Subcutaneous abdominal adipose tissue (tissue), 5 donors: Measurements from ENCODE around the gene SMG6.
A peak's percentile ranks its signal among the peaks of the same experiment; 100 is the strongest.

Experiments
- H3K27ac ChIP-seq: one replicate; pipeline ENCODE4 v1.7.0; 2013; ENCODE audit warnings: low read depth, mild to moderate bottlenecking, inconsistent platforms, low read length, moderate library complexity
- H3K27me3 ChIP-seq, 5 donors: one replicate each; pipeline ENCODE4 v1.7.0; 2013; ENCODE audit warnings: low read length in 5 of 5, inconsistent platforms in 1 of 5; ENCODE audit not compliant: control insufficient read depth in 5 of 5, insufficient read depth in 4 of 5
- H3K36me3 ChIP-seq, 5 donors: one replicate each; pipeline ENCODE4 v1.7.0; 2013; ENCODE audit warnings: low read length in 5 of 5; ENCODE audit not compliant: control insufficient read depth in 5 of 5, insufficient read depth in 5 of 5
- H3K4me1 ChIP-seq, 5 donors: one replicate each; pipeline ENCODE4 v1.7.0; 2013; ENCODE audit warnings: low read length in 5 of 5, mild to moderate bottlenecking in 3 of 5, moderate library complexity in 1 of 5; ENCODE audit not compliant: control insufficient read depth in 5 of 5, insufficient read depth in 5 of 5
- H3K4me3 ChIP-seq, 5 donors: one replicate each; pipeline ENCODE4 v1.7.0; 2013; ENCODE audit warnings: low read length in 5 of 5, low read depth in 1 of 5
- H3K9ac ChIP-seq, 5 donors: one replicate each; pipeline ENCODE4 v1.7.0; 2013; ENCODE audit warnings: low read length in 5 of 5, mild to moderate bottlenecking in 4 of 5, moderate library complexity in 3 of 5
- H3K9me3 ChIP-seq, 5 donors: one replicate each; pipeline ENCODE4 v1.7.0; 2013; ENCODE audit warnings: low read length in 5 of 5; ENCODE audit not compliant: control insufficient read depth in 5 of 5
- donor health status: healthy.
- donor health status: healthy.
- donor health status: healthy.
- donor health status: healthy.
- donor health status: healthy.

SMG6 gene

GRCh38 chr17:2158396-2158780 is 145.2 kb downstream of the SMG6 start:
- Histone ChIP-seq H3K9ac (no peak overlapping the region), H3K4me3 (no peak overlapping the region), H3K9me3 (no peaks in the 10 kb centered on the region), H3K27me3 (no peaks in the 10 kb centered on the region), H3K4me1 (peaks cover 7 to 27% (median 22%) of the 10 kb centered on the region in 5 donors), H3K36me3 (peaks cover 4 to 27% (median 12%) of the 10 kb centered on the region in 5 donors), H3K27ac (peak overlapping the region; percentile 37)

- H3K27ac ChIP-seq: peak overlapping the region; percentile 76
- H3K9me3 ChIP-seq: no peaks in the 10 kb centered on the region
- peak overlapping the region in 1 of 5 donors; percentile 22 for H3K9ac ChIP-seq
- no peaks in the 10 kb centered on the region for H3K27me3 ChIP-seq
- H3K36me3 ChIP-seq: peaks cover 4 to 25% (median 13%) of the 10 kb centered on the region in 5 donors
- peaks cover 7 to 27% (median 22%) of the 10 kb centered on the region in 5 donors for H3K4me1 ChIP-seq
- H3K4me3 ChIP-seq: peak overlapping the region in 1 of 5 donors; percentile 5
Measured at GRCh38 chr17:2157675-2158395, 145.8 kb downstream of the SMG6 start.

GRCh38 chr17:2157081-2157480 is 146.5 kb downstream of the SMG6 start:
- Histone ChIP-seq H3K9ac (peak overlapping the region in 1 of 5 donors; percentile 8), H3K4me1 (peaks cover 7 to 27% (median 22%) of the 10 kb centered on the region in 5 donors), H3K36me3 (peaks cover 4 to 22% (median 9%) of the 10 kb centered on the region in 5 donors), H3K27me3 (no peaks in the 10 kb centered on the region), H3K27ac (peak overlapping the region; percentile 76), H3K4me3 (no peak overlapping the region), H3K9me3 (no peaks in the 10 kb centered on the region)

GRCh38 chr17:2156666-2157065 is 146.9 kb downstream of the SMG6 start:
- H3K36me3 ChIP-seq: peaks cover 4 to 22% (median 8%) of the 10 kb centered on the region in 5 donors
- H3K9me3 ChIP-seq: no peaks in the 10 kb centered on the region
- H3K4me3 ChIP-seq: no peak overlapping the region
- no peak overlapping the region for H3K9ac ChIP-seq
- H3K4me1 ChIP-seq: peaks cover 7 to 28% (median 22%) of the 10 kb centered on the region in 5 donors
- peak overlapping the region; percentile 76 for H3K27ac ChIP-seq
- no peaks in the 10 kb centered on the region for H3K27me3 ChIP-seq

- no peaks in the 10 kb centered on the region for H3K9me3 ChIP-seq
- peaks cover 7 to 38% (median 33%) of the 10 kb centered on the region in 5 donors for H3K4me1 ChIP-seq
- no peak overlapping the region for H3K9ac ChIP-seq
- peaks cover 4 to 22% (median 8%) of the 10 kb centered on the region in 5 donors for H3K36me3 ChIP-seq
- H3K27ac ChIP-seq: no peak overlapping the region
- no peak overlapping the region for H3K4me3 ChIP-seq
- H3K27me3 ChIP-seq: no peaks in the 10 kb centered on the region
Measured at GRCh38 chr17:2155573-2155972, 148.0 kb downstream of the SMG6 start.

GRCh38 chr17:2151358-2152033 is 152.1 kb downstream of the SMG6 start:
- peaks cover 4 to 36% (median 16%) of the 10 kb centered on the region in 5 donors for H3K36me3 ChIP-seq
- no peaks in the 10 kb centered on the region for H3K27me3 ChIP-seq
- H3K27ac ChIP-seq: no peak overlapping the region

GRCh38 chr17:2150806-2151205 is 152.8 kb downstream of the SMG6 start:
- Histone ChIP-seq H3K9me3 (no peaks in the 10 kb centered on the region), H3K36me3 (peaks cover 4 to 36% (median 16%) of the 10 kb centered on the region in 5 donors), H3K27ac (no peak overlapping the region), H3K27me3 (no peaks in the 10 kb centered on the region), H3K4me1 (peaks cover 0 to 12% (median 10%) of the 10 kb centered on the region in 5 donors), H3K4me3 (no peak overlapping the region), H3K9ac (no peak overlapping the region)

More at GRCh38 chr17:2151358-2152033, 152.1 kb downstream of the SMG6 start:
- Histone ChIP-seq H3K9me3 (no peaks in the 10 kb centered on the region), H3K4me3 (no peak overlapping the region), H3K4me1 (peaks cover 0 to 15% (median 11%) of the 10 kb centered on the region in 5 donors), H3K9ac (no peak overlapping the region)

GRCh38 chr17:2149934-2150333 is 153.7 kb downstream of the SMG6 start:
- Histone ChIP-seq H3K4me3 (no peak overlapping the region), H3K4me1 (peaks cover 0 to 12% (median 10%) of the 10 kb centered on the region in 5 donors), H3K9ac (no peak overlapping the region), H3K36me3 (peaks cover 3 to 30% (median 11%) of the 10 kb centered on the region in 5 donors), H3K27ac (no peak overlapping the region), H3K27me3 (no peaks in the 10 kb centered on the region), H3K9me3 (no peaks in the 10 kb centered on the region)

GRCh38 chr17:2146132-2146871 is 157.3 kb downstream of the SMG6 start:
- Histone ChIP-seq H3K4me3 (no peak overlapping the region), H3K27me3 (no peaks in the 10 kb centered on the region), H3K9ac (no peak overlapping the region), H3K36me3 (peaks cover 3 to 14% (median 7%) of the 10 kb centered on the region in 5 donors), H3K9me3 (no peaks in the 10 kb centered on the region), H3K27ac (no peak overlapping the region), H3K4me1 (peaks cover 0 to 8% (median 7%) of the 10 kb centered on the region in 5 donors)
